AG04450 (cell line): ENCODE data around the gene PAQR6. TPM values are rescaled to one million over a fixed set of nuclear protein-coding genes. Genes with fewer than 3 reads are reported as not detected.

ENCODE experiments used
- CTCF ChIA-PET: fragments of 300-600, 350-600 bp; formaldehyde crosslinking; extraction: SDS; loops from one replicate; lab custom pipeline; 2022; ENCODE audit warnings: antibody characterized with exemption, inconsistent platforms; lab: Charles Lee
- POLR2A ChIA-PET: fragments of 350-600 bp; formaldehyde crosslinking; extraction: SDS; loops from one replicate; lab custom pipeline; 2021; ENCODE audit warnings: antibody characterized with exemption, inconsistent platforms; lab: Yijun Ruan, JAX
- DNase-seq: peaks from one replicate; pipeline ENCODE4 v3.0.0-alpha.2; 2011; ENCODE audit warnings: low read depth, low spot score
- H3K27ac ChIP-seq: one replicate; pipeline ENCODE4 v1.5.1; 2012; ENCODE audit warnings: low read depth, low read length, control low read depth
- H3K27me3 ChIP-seq: one replicate; pipeline ENCODE4 v1.6.0; 2012; ENCODE audit warnings: low read length; ENCODE audit not compliant: control insufficient read depth, insufficient read depth
- H3K4me3 ChIP-seq: 2 replicates; pipeline ENCODE4 v1.5.1; 2011; ENCODE audit warnings: mild to moderate bottlenecking, low read depth, low read length, control low read depth
- H3K9me3 ChIP-seq: 2 replicates; pipeline ENCODE4 v1.5.1; 2012; ENCODE audit warnings: low read length; ENCODE audit not compliant: control insufficient read depth, insufficient read depth
- CTCF ChIP-seq: IDR thresholded peaks from 2 replicates; pipeline ENCODE4 v1.5.1; 2011; ENCODE audit warnings: low read depth, low read length, control low read depth, inconsistent platforms
- polyA plus RNA-seq: library from polyadenylated mRNA; depleted of rRNA; stranded (reverse); fragments of >200 nt; gene quantifications from 2 replicates; pipeline ENCODE4 v1.2.3, GENCODE V29; 2011

Gene PAQR6
- polyA plus RNA-seq, 1 experiment, result 0.26 TPM

- Histone ChIP-seq H3K9me3 (no peaks in the 10 kb centered on the region), H3K4me3 (no peak overlapping the region), H3K27me3 (no peaks in the 10 kb centered on the region), H3K27ac (no peak overlapping the region)
- POLR2A ChIA-PET, result no interaction called here
- TF ChIP-seq CTCF, result no peak
- CTCF ChIA-PET, result interaction anchor here (1.0 kb wide), 1 partner anchor 174 kb away, joined by 4 read pairs; no protein-coding TSS in a partner anchor
- no peak for DNase-seq
These were observed 22.5 kb upstream of the PAQR6 start for GRCh38 chr1:156270314-156270713.

GRCh38 chr1:156268336-156268735, 20.5 kb upstream of the PAQR6 start:
- Histone ChIP-seq H3K27ac (no peak overlapping the region), H3K9me3 (no peaks in the 10 kb centered on the region), H3K4me3 (no peak overlapping the region), H3K27me3 (no peaks in the 10 kb centered on the region)
- DNase-seq, result no peak
- TF ChIP-seq CTCF, result no peak
- POLR2A ChIA-PET, result interaction anchor here (1.0 kb wide), 1 partner anchor 14 kb away, joined by 5 read pairs; the partner anchor contains the start of gene SMG5
- CTCF ChIA-PET, result interaction anchor here (0.9 kb wide), 1 partner anchor 8 kb away, joined by 5 read pairs; no protein-coding TSS in a partner anchor

- no peak for DNase-seq
- Histone ChIP-seq H3K9me3 (no peaks in the 10 kb centered on the region), H3K27ac (no peak overlapping the region), H3K4me3 (no peak overlapping the region), H3K27me3 (no peaks in the 10 kb centered on the region)
- TF ChIP-seq CTCF, result no peak
- CTCF ChIA-PET, result no interaction called here
- POLR2A ChIA-PET, result no interaction called here
These were observed 18.2 kb upstream of the PAQR6 start for GRCh38 chr1:156266051-156266450.

GRCh38 chr1:156263288-156263655, 15.4 kb upstream of the PAQR6 start:
- POLR2A ChIA-PET, result interaction anchor here (0.6 to 1.4 kb wide), 4 partner anchors 19 to 443 kb away, joined by 3 to 6 read pairs (median 6); partner anchors contain the start of gene SMG5
- Histone ChIP-seq H3K27me3 (no peaks in the 10 kb centered on the region), H3K4me3 (no peak overlapping the region), H3K9me3 (no peaks in the 10 kb centered on the region), H3K27ac (no peak overlapping the region)
- no peak for DNase-seq
- CTCF ChIA-PET, result interaction anchor here (0.5 to 1.2 kb wide), 3 partner anchors 37 to 183 kb away, joined by 3 to 5 read pairs (median 4); no protein-coding TSS in a partner anchor
- no peak for TF ChIP-seq CTCF

- Histone ChIP-seq H3K27ac (no peak overlapping the region), H3K27me3 (no peaks in the 10 kb centered on the region), H3K4me3 (no peak overlapping the region), H3K9me3 (no peaks in the 10 kb centered on the region)
- TF ChIP-seq CTCF, result no peak
- POLR2A ChIA-PET, result interaction anchor here (0.6 to 1.4 kb wide), 6 partner anchors 20 to 442 kb away, joined by 3 to 7 read pairs (median 6); partner anchors contain the start of genes PMF1 and SMG5
- CTCF ChIA-PET, result interaction anchor here (0.7 to 1.2 kb wide), 3 partner anchors 110 to 183 kb away, joined by 3 to 5 read pairs (median 4); no protein-coding TSS in a partner anchor
- no peak for DNase-seq
These were observed 14.8 kb upstream of the PAQR6 start for GRCh38 chr1:156262461-156263287.
